Neural cell (in vitro differentiated cells): ENCODE results near the gene TRMT11. TPM values are rescaled to one million over a fixed set of nuclear protein-coding genes. Genes with fewer than 3 reads are reported as not detected.
"Not testable (repeated sequence)": the region's sequence is repeated elsewhere in the genome, so short reads cannot be mapped to it uniquely, and the experiment has no call there.

Experiments
- H2AFZ ChIP-seq: fragments of 200-600, 300-800 bp; sonication (generic), shearing (Covaris generic); 2 replicates; pipeline ENCODE4 v1.6.0; 2014; ENCODE audit warnings: low read depth, mild to moderate bottlenecking, antibody characterized with exemption, low read length, moderate library complexity
- H3F3A ChIP-seq: fragments of 200-600 bp; shearing (Covaris generic); 2 replicates; pipeline ENCODE4 v1.6.1; 2016; ENCODE audit warnings: mild to moderate bottlenecking, moderate library complexity, mixed read lengths, antibody characterized with exemption, low read length; ENCODE audit not compliant: insufficient read depth, poor library complexity, severe bottlenecking
- H3K27ac ChIP-seq: fragments of 200-600, 300-800 bp; sonication (generic), shearing (Covaris generic); 2 replicates; pipeline ENCODE4 v1.5.1; 2014; ENCODE audit warnings: mild to moderate bottlenecking, low read length, moderate library complexity
- H3K27me3 ChIP-seq: fragments of 300-800, 200-600 bp; sonication (generic), shearing (Covaris generic); 2 replicates; pipeline ENCODE4 v1.6.0; 2014; ENCODE audit warnings: mild to moderate bottlenecking, low read depth, low read length, moderate library complexity; ENCODE audit not compliant: insufficient read depth
- H3K36me3 ChIP-seq: fragments of 300-800, 200-600 bp; sonication (generic), shearing (Covaris generic); 2 replicates; pipeline ENCODE4 v1.5.1; 2014; ENCODE audit warnings: mild to moderate bottlenecking, antibody characterized with exemption, low read length, moderate library complexity; ENCODE audit not compliant: insufficient read depth
- H3K4me2 ChIP-seq: fragments of 300-800, 200-600 bp; sonication (generic), shearing (Covaris generic); 2 replicates; pipeline ENCODE4 v1.6.0; 2014; ENCODE audit warnings: mild to moderate bottlenecking, low read length
- H3K4me3 ChIP-seq: fragments of 300-800, 200-600 bp; sonication (generic), shearing (Covaris generic); 2 replicates; pipeline ENCODE4 v1.5.1; 2014; ENCODE audit warnings: mild to moderate bottlenecking, low read length, moderate library complexity
- H3K79me2 ChIP-seq: fragments of 200-600 bp; shearing (Covaris generic); replicated peaks from 2 replicates; pipeline ENCODE4 v1.6.0; 2014; ENCODE audit warnings: mild to moderate bottlenecking, low read length, moderate library complexity; ENCODE audit not compliant: insufficient read depth
- H3K9ac ChIP-seq: fragments of 300-800, 200-600 bp; sonication (generic), shearing (Covaris generic); 2 replicates; pipeline ENCODE4 v1.6.1; 2016; ENCODE audit warnings: mild to moderate bottlenecking, low read length, mixed read lengths
- H3K9me2 ChIP-seq: fragments of 200-600 bp; shearing (Covaris generic); 2 replicates; pipeline ENCODE4 v1.6.1; 2016; ENCODE audit warnings: mild to moderate bottlenecking, low read length, mixed read lengths; ENCODE audit not compliant: insufficient read depth
- H3K9me3 ChIP-seq: fragments of 200-600, 300-800 bp; sonication (generic), shearing (Covaris generic); 2 replicates; pipeline ENCODE4 v1.6.1; 2016; ENCODE audit warnings: mild to moderate bottlenecking, mixed run types, low read length, moderate library complexity, mixed read lengths
- H4K20me1 ChIP-seq: fragments of 200-600 bp; shearing (Covaris generic); 2 replicates; pipeline ENCODE4 v1.6.1; 2016; ENCODE audit warnings: mild to moderate bottlenecking, mixed run types; ENCODE audit not compliant: insufficient read depth
- EP300 ChIP-seq: fragments of 450-650 bp; conservative IDR thresholded peaks from 2 replicates; pipeline ENCODE4 v1.6.1; 2014; ENCODE audit warnings: antibody characterized with exemption, mild to moderate bottlenecking, moderate library complexity; ENCODE audit not compliant: poor library complexity, severe bottlenecking
- EZH2 ChIP-seq: fragments of 200-600, 300-800 bp; shearing (Covaris generic), sonication (generic); IDR thresholded peaks from 2 replicates; pipeline ENCODE4 v1.6.1; 2014; ENCODE audit warnings: antibody characterized with exemption, low read length, borderline replicate concordance, mild to moderate bottlenecking; ENCODE audit not compliant: insufficient read depth, poor library complexity, severe bottlenecking
- MXI1 ChIP-seq: fragments of 450-650 bp; conservative IDR thresholded peaks from 2 replicates; pipeline ENCODE4 v1.6.1; 2014; ENCODE audit warnings: antibody characterized with exemption, mild to moderate bottlenecking; ENCODE audit not compliant: poor library complexity, severe bottlenecking
- POLR2AphosphoS5 ChIP-seq: IDR thresholded peaks from 2 replicates; pipeline ENCODE4 v1.6.1; 2012
- RAD21 ChIP-seq: fragments of 450-650 bp; conservative IDR thresholded peaks from 2 replicates; pipeline ENCODE4 v1.6.1; 2014; ENCODE audit warnings: antibody characterized with exemption, mild to moderate bottlenecking, moderate library complexity
- SMC3 ChIP-seq: fragments of 450-650 bp; conservative IDR thresholded peaks from 2 replicates; pipeline ENCODE4 v1.6.1; 2014; ENCODE audit warnings: antibody characterized with exemption, mild to moderate bottlenecking, moderate library complexity; ENCODE audit not compliant: poor library complexity
- TAF1 ChIP-seq: IDR thresholded peaks from 2 replicates; pipeline ENCODE4 v1.6.1; 2012; ENCODE audit warnings: low read depth
- polyA plus RNA-seq: library from polyadenylated mRNA; depleted of rRNA; stranded (reverse); fragments of >200 nt; gene quantifications from 2 replicates; pipeline ENCODE4 v1.2.3, GENCODE V29; 2014
- TF ChIP-seq, protein P1 (sequence below): IDR thresholded peaks from 2 replicates; pipeline ENCODE4 v1.6.1; 2012; ENCODE audit warnings: borderline replicate concordance
- TF ChIP-seq, protein P2 (sequence below): fragments of 450-650 bp; IDR thresholded peaks from 2 replicates; pipeline ENCODE4 v1.5.1; 2014; ENCODE audit warnings: antibody characterized with exemption, mild to moderate bottlenecking, moderate library complexity; ENCODE audit not compliant: poor library complexity, severe bottlenecking

Gene TRMT11
- polyA plus RNA-seq, 1 donor from 2014 or later, result 37.6 TPM

DNA sequence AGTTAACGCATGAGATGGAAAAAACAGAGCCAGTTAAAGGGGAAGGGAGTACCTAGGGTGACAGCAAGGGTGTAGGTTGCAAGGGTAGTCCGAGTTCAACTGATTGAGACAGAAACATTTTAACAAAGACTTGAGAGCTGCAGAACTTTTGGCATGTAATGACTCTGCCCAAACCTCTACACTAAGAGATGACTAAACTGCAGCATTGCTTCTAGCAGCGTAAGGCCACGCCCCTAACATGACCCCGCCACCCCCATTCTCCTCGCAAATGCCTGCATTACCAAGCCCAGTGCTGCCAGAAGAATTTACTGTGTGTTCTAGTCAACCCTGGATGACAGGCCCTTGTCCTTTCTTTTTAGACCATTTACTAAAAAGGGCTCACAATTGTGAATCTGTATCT, 36.0 kb upstream of the TRMT11 start:
- no peaks in the 10 kb centered on the region for H3K9me3 ChIP-seq
- H3K79me2 ChIP-seq, result no peaks in the 10 kb centered on the region
- no peaks in the 10 kb centered on the region for H3K27me3 ChIP-seq
- no peak overlapping the region for H3K9ac ChIP-seq
- H3F3A ChIP-seq, result no peaks in the 10 kb centered on the region
- H3K27ac ChIP-seq, result no peak overlapping the region
- no peaks in the 10 kb centered on the region for H3K36me3 ChIP-seq
- H2AFZ ChIP-seq, result no peak overlapping the region
- H4K20me1 ChIP-seq, result no peaks in the 10 kb centered on the region
- no peaks in the 10 kb centered on the region for H3K9me2 ChIP-seq
- H3K4me3 ChIP-seq, result no peak overlapping the region
- H3K4me2 ChIP-seq, result no peak overlapping the region
- TF ChIP-seq SMC3 (no peak), EP300 (no peak), TAF1 (no peak), EZH2 (no peak), RAD21 (no peak)
- TF ChIP-seq, protein P1, sequence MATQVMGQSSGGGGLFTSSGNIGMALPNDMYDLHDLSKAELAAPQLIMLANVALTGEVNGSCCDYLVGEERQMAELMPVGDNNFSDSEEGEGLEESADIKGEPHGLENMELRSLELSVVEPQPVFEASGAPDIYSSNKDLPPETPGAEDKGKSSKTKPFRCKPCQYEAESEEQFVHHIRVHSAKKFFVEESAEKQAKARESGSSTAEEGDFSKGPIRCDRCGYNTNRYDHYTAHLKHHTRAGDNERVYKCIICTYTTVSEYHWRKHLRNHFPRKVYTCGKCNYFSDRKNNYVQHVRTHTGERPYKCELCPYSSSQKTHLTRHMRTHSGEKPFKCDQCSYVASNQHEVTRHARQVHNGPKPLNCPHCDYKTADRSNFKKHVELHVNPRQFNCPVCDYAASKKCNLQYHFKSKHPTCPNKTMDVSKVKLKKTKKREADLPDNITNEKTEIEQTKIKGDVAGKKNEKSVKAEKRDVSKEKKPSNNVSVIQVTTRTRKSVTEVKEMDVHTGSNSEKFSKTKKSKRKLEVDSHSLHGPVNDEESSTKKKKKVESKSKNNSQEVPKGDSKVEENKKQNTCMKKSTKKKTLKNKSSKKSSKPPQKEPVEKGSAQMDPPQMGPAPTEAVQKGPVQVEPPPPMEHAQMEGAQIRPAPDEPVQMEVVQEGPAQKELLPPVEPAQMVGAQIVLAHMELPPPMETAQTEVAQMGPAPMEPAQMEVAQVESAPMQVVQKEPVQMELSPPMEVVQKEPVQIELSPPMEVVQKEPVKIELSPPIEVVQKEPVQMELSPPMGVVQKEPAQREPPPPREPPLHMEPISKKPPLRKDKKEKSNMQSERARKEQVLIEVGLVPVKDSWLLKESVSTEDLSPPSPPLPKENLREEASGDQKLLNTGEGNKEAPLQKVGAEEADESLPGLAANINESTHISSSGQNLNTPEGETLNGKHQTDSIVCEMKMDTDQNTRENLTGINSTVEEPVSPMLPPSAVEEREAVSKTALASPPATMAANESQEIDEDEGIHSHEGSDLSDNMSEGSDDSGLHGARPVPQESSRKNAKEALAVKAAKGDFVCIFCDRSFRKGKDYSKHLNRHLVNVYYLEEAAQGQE, result no peak
- TF ChIP-seq, protein P2, sequence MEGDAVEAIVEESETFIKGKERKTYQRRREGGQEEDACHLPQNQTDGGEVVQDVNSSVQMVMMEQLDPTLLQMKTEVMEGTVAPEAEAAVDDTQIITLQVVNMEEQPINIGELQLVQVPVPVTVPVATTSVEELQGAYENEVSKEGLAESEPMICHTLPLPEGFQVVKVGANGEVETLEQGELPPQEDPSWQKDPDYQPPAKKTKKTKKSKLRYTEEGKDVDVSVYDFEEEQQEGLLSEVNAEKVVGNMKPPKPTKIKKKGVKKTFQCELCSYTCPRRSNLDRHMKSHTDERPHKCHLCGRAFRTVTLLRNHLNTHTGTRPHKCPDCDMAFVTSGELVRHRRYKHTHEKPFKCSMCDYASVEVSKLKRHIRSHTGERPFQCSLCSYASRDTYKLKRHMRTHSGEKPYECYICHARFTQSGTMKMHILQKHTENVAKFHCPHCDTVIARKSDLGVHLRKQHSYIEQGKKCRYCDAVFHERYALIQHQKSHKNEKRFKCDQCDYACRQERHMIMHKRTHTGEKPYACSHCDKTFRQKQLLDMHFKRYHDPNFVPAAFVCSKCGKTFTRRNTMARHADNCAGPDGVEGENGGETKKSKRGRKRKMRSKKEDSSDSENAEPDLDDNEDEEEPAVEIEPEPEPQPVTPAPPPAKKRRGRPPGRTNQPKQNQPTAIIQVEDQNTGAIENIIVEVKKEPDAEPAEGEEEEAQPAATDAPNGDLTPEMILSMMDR, result no peak

DNA sequence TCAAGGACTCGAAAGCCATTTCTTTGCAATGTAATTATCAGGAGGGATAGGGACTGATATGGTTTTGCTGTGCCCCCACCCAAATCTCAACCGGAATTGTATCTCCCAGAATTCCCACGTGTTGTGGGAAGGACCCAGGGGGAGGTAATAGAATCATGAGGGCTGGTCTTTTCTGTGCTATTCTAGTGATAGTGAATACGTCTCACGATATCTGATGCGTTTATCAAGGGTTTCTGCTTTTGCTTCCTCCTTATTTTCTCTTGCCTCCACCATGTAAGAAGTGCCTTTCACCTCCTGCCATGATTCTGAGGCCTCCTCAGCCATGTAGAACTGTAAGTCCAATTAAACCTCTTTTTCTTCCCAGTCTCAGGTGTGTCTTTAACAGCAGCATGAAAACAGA, 35.6 kb upstream of the TRMT11 start:
- H3F3A ChIP-seq, H3K36me3 ChIP-seq, H4K20me1 ChIP-seq, H2AFZ ChIP-seq, H3K27me3 ChIP-seq, H3K9me3 ChIP-seq, H3K79me2 ChIP-seq, H3K9ac ChIP-seq, H3K4me2 ChIP-seq, H3K4me3 ChIP-seq, H3K27ac ChIP-seq, H3K9me2 ChIP-seq: not testable (repeated sequence)

DNA sequence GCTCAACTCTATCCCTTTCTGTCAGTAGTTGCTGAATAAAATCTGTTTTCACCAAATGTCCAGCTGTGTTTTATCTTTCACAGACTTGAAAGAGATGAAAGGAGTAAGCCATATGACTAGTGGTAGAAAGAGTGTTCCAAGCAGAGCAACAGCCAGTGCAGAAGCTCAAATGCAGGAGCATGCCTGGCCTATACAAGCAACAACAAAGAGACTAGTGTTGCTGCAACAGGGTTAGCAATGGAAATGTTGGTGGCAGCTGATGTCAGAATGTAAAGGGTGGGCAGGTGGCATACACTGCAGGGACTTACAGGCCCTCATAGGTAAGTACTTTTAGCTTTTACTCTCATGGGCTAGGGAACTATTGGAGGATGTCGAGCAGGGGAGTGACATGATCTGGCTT, 35.0 kb upstream of the TRMT11 start:
- Histone ChIP-seq H3K4me3 (no peak overlapping the region), H3K36me3 (no peaks in the 10 kb centered on the region), H2AFZ (no peak overlapping the region), H3K79me2 (no peaks in the 10 kb centered on the region), H3K9ac (no peak overlapping the region), H3K4me2 (no peak overlapping the region), H3K27me3 (no peaks in the 10 kb centered on the region), H3K27ac (no peak overlapping the region), H4K20me1 (no peaks in the 10 kb centered on the region), H3K9me3 (no peaks in the 10 kb centered on the region), H3K9me2 (no peaks in the 10 kb centered on the region), H3F3A (no peaks in the 10 kb centered on the region)
- TF ChIP-seq, protein P1, result no peak
- TF ChIP-seq, protein P2, result no peak
- TF ChIP-seq MXI1 (no peak), EP300 (no peak), SMC3 (no peak), RAD21 (no peak), POLR2AphosphoS5 (no peak), EZH2 (no peak), TAF1 (no peak)
